Stimulated activated CD8-positive, alpha-beta memory T cell treated with anti-CD3 and anti-CD28 coated beads, Interleukin-12 subunit alpha, Interleukin-12 subunit beta, amount 100 ng/mL, for 24 hours (primary cell): ENCODE data around the gene SLC48A1.

Source experiments
- DNase-seq: peaks from one replicate; pipeline ENCODE4 v3.0.0-alpha.2; 2020; ENCODE audit errors: extremely low read depth

Gene SLC48A1

GRCh38 chr12:47744005-47744651, 28.9 kb upstream of the SLC48A1 start:
- DNase-seq = no peak

GRCh38 chr12:47744778-47745436, 28.1 kb upstream of the SLC48A1 start:
- no peak for DNase-seq

- DNase-seq = no peak
Measured at GRCh38 chr12:47745485-47746041, 27.5 kb upstream of the SLC48A1 start.

GRCh38 chr12:47746073-47746472, 27.0 kb upstream of the SLC48A1 start:
- DNase-seq = no peak

- DNase-seq = no peak
Measured at GRCh38 chr12:47746523-47746922, 26.5 kb upstream of the SLC48A1 start.

- DNase-seq = no peak
Measured at GRCh38 chr12:47747126-47747525, 25.9 kb upstream of the SLC48A1 start.

- no peak for DNase-seq
Measured at GRCh38 chr12:47747596-47748506, 25.2 kb upstream of the SLC48A1 start.

GRCh38 chr12:47748507-47748828, 24.6 kb upstream of the SLC48A1 start:
- DNase-seq = no peak

GRCh38 chr12:47748899-47749298, 24.1 kb upstream of the SLC48A1 start:
- DNase-seq = no peak

- DNase-seq = no peak
Measured at GRCh38 chr12:47750229-47750798, 22.7 kb upstream of the SLC48A1 start.

GRCh38 chr12:47750916-47751470, 22.0 kb upstream of the SLC48A1 start:
- DNase-seq = no peak

GRCh38 chr12:47751561-47751960, 21.5 kb upstream of the SLC48A1 start:
- no peak for DNase-seq

- DNase-seq = no peak
Measured at GRCh38 chr12:47752121-47752520, 20.9 kb upstream of the SLC48A1 start.

GRCh38 chr12:47752552-47752951, 20.5 kb upstream of the SLC48A1 start:
- DNase-seq = no peak

- no peak for DNase-seq
Measured at GRCh38 chr12:47753021-47754001, 19.7 kb upstream of the SLC48A1 start.

GRCh38 chr12:47754126-47754525, 18.9 kb upstream of the SLC48A1 start:
- no peak for DNase-seq

- no peak for DNase-seq
Measured at GRCh38 chr12:47754881-47755280, 18.2 kb upstream of the SLC48A1 start.

- no peak for DNase-seq
Measured at GRCh38 chr12:47755655-47756562, 17.1 kb upstream of the SLC48A1 start.

GRCh38 chr12:47757364-47757839, 15.6 kb upstream of the SLC48A1 start:
- DNase-seq = no peak
